Measurements from ENCODE around the gene TFF3. TPM values are rescaled to one million over a fixed set of nuclear protein-coding genes. Genes with fewer than 3 reads are reported as not detected.

Gene TFF3
- total and polyA plus RNA-seq, 2 of the 13 experiments (the other 11 are each of a cell fraction or from before 2014, with no cell fraction given) = 14.2 to 26.9 TPM

GRCh38 chr21:42293649-42294272, 21.4 kb downstream of the TFF3 start:
- BruUV-seq (replicated peaks) = no TSS peak
- ATAC-seq = no peak

More at GRCh38 chr21:42293649-42294272, 21.4 kb downstream of the TFF3 start:
- Histone ChIP-seq H3K4me2 (ENCODE audit: low read depth, low read length) (no peak overlapping the region), H3K9ac (ENCODE audit: insufficient read depth, low read depth, low read length) (no peak overlapping the region), H3K9me3 (ENCODE audit: low read length) (no peaks in the 10 kb centered on the region), H3K27ac (ENCODE audit: extremely low read length, insufficient read depth, low read length) (no peak overlapping the region), H4K20me1 (ENCODE audit: insufficient read depth, low read length) (no peaks in the 10 kb centered on the region; the same call in 1 of the 2 replicates), H2AFZ (ENCODE audit: low read length) (no peak overlapping the region), H3K36me3 (replicated peaks in 1 of 2; ENCODE audit: control insufficient read depth in 1 of 2, insufficient read depth in 2 of 2, low read length in 2 of 2) (no peaks in the 10 kb centered on the region), H3K4me1 (ENCODE audit: insufficient read depth, low read length) (no peaks in the 10 kb centered on the region), H3K79me2 (ENCODE audit: insufficient read depth, low read length) (no peaks in the 10 kb centered on the region), H3K27me3 (ENCODE audit: control insufficient read depth in 1 of 2, insufficient read depth in 2 of 2, low read length in 2 of 2) (peaks cover 3 to 34% of the 10 kb centered on the region in 2 experiments; a peak in 3 of 5 replicates), H3K4me3 (replicated peaks in 1 of 3; ENCODE audit: insufficient read depth in 1 of 3, low read depth in 2 of 3, low read length in 3 of 3) (no peak overlapping the region)
- no peak for DNase-seq (ENCODE audit: low spot score)
- intact Hi-C loops (cut with micrococcal nuclease; ENCODE audit: unreplicated experiment) = no loop called here
- FAIRE-seq = peak; percentile 18
- ChIA-PET CTCF (ENCODE audit: low intra/inter-chr PET ratio, low total read pairs) (no interaction called here), POLR2A (no interaction called here)
- TF ChIP-seq ZNF646 (CRISPR knock-in tag; IDR thresholded peaks at IDR 0.05) = peak; percentile 47; the same call in 1 of the 2 replicates
- 0 out of 2 replicates have a peak, but pooled peaks have one; percentile 26 for TF ChIP-seq HNRNPL (IDR thresholded peaks at IDR 0.05; ENCODE audit: low read depth, low read length)
- no peak for TF ChIP-seq ZNF710 (CRISPR knock-in tag; IDR thresholded peaks at IDR 0.05; ENCODE audit: borderline replicate concordance)
- 52% methylated on average over 14 of the region's 17 CpGs for WGBS (ENCODE audit: low lambda C conversion rate)
- in situ Hi-C loops (cut with HindIII; ENCODE audit: extremely low pct_ligation_motif_present, low pct_unique_long_range_greater_than_20kb) = no loop called here
